HG03280 (cell line): ENCODE results near the gene DTYMK.
A peak's percentile ranks its signal among the peaks of the same experiment; 100 is the strongest.

Experiments used
- ATAC-seq: cut with Tn5 transposase; IDR thresholded peaks from one replicate; pipeline ENCODE4 v1.9.1; 2021; ENCODE audit warnings: mild to moderate bottlenecking, moderate library complexity; ENCODE audit not compliant: unreplicated experiment

DTYMK gene

DNA sequence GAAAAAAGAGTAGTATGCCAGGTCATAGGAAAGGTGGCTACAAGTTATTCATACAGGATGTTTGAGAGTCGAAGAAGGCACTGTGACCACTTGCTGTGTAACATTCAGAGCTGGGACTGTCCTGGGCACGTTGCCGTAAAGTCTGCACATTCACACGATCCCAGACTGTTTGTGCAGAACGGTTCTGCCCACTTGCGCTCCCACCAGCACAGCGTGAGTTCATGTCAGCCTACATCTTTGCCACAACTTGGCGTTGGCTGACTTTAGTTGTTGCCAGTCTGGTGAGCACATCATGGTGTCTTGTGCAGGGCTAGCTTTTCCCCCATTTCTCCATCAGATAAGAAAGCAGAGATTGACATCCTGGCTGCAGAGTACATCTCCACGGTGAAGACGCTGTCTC is 22.3 kb upstream of the DTYMK start:
- no peak for ATAC-seq

GRCh38 chr2:241706537-241706936 is 19.9 kb upstream of the DTYMK start:
- ATAC-seq = no peak

DNA sequence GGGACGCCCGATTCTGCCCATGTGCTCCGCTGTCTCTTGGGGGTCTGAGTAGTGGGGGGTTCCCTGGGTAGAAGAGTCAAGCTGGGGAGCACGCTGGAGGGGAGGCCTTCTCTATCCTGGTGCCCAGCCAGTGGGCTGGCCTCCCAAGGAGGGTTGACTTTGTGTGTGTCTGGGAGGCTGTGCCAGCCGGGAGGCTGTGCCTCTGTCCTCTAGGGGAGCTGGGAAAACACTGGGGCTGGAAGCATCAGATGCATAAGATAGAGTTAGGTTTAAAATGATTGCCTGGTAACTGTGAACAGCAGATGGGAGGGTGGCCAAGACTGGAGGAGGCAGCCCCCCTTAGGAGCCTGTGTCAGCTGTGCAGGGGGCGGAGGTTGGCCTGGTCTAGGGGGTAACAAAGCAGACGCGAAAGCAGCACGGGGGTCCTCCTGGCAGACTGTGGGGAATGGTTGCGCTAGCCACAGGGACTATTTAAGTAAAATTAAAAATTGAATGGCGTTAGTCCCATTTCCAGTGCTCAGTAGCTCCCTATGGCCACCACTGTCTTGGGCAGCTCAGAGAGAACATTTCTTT is 16.5 kb upstream of the DTYMK start:
- ATAC-seq = no peak

- ATAC-seq = peak; percentile 67
These were observed 15.8 kb upstream of the DTYMK start for GRCh38 chr2:241702155-241703031.

GRCh38 chr2:241701399-241702154 is 15.0 kb upstream of the DTYMK start, which contains the start of gene ING5:
TSS of gene ING5 (plus strand) at chr2:241702039. CDS start at chr2:241702066, 27 bp downstream.
- ATAC-seq = peak; percentile 58

GRCh38 chr2:241701149-241701398 is 14.5 kb upstream of the DTYMK start:
- no peak for ATAC-seq

DNA sequence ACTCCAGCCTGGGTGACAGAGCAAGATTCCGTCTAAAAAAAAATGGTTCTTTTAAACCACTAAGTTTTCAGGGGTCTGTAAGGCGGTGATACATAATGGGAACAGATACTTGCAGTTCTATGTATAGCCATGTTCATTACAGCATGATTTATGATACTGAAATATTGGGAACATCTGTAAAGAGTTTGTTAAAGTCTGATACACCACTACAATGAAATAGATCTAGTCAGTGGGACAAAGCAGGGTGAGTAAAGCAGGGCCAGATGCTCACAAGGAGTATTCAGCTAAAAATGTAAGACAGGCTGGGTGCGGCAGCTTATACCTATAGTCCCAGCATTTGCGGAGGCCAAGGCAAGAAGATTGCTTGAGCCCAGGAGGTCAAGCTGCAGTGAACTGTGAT is 9.0 kb upstream of the DTYMK start:
- no peak for ATAC-seq

- ATAC-seq = no peak
These were observed 5.8 kb upstream of the DTYMK start for GRCh38 chr2:241692448-241692847.

DNA sequence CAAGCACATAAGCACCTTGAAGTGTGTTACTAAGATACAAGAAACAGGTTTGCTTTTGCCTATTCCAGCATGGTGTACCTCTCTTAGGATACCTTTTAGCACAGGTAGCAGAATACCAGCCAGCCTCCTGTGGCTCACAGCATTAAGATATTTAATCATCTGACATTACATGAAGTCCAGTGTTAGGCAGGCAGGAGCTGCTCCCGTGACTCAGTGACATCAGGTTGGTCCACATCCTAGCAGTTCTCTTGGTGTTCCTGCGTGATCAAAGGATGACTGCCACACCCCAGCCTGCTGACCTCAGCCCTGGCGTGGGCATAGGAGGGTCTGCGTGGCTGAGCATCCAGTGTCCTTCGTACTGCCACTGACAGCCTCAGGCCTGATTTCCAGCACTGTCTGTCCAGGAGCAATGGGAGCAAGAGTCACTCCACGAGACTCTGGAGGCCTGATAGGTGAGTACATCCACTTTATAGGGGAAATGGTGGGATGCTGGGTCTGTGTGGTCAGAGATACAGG is 3.6 kb upstream of the DTYMK start:
- ATAC-seq = no peak

DNA sequence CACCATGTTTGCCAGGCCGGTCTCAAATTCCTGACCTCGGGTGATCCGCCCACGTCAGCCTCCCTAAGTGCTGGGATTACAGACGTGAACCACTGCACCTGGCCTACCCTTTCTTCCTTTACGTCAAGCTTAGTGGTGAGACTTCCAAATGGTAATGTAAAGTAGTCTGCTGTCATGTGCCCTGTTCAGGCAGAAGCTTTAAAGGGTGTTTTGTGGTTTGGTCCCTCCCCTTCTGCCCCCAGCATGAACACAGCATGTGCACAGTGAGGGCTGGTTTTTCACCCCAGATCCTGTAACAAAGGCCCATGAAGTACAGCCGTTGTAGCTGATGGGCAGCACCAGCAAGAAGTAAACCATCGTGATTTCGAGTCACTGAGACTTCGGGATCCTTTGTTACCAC is 2.7 kb upstream of the DTYMK start:
- ATAC-seq = no peak

GRCh38 chr2:241686324-241686649 is 328 bp downstream of the DTYMK start:
- peak; percentile 18 for ATAC-seq

DNA sequence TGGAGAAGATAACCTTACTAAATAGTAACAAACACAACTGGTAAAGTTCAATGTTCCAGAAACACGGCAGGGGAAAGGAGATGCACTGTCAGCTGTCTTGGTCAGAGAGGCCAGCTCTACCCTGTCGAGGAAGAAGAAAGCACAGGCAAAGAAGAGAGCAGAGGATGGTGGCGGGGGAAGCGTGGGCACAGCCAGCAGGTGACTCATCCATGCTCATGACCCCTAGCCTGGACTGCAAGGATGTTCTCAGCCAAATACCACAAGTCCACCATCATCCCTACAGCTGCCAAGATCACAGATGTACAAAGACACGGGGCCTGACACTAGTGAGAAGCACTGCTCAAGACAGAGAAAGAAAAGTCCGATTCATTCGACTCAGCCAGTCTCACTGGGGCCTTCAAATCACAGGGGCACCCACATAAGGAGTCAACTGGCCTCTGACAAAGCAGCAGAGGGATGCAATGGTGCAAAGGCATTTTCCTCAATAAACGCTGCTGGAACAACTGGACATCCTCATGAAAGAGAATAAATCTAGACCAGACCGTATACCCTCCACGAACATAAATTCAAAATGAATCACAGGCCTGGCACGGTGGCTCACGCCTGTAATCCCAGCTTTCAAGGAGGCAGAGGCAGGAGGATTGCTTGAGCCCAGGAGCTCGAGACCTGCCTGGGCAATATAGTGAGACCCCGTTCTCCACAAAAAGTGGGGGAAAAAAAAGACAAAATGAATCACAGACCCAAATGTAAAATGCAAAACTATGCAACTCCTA is 5.6 kb downstream of the DTYMK start:
- no peak for ATAC-seq

- ATAC-seq = no peak
These were observed 6.6 kb downstream of the DTYMK start for GRCh38 chr2:241680044-241680443.

DNA sequence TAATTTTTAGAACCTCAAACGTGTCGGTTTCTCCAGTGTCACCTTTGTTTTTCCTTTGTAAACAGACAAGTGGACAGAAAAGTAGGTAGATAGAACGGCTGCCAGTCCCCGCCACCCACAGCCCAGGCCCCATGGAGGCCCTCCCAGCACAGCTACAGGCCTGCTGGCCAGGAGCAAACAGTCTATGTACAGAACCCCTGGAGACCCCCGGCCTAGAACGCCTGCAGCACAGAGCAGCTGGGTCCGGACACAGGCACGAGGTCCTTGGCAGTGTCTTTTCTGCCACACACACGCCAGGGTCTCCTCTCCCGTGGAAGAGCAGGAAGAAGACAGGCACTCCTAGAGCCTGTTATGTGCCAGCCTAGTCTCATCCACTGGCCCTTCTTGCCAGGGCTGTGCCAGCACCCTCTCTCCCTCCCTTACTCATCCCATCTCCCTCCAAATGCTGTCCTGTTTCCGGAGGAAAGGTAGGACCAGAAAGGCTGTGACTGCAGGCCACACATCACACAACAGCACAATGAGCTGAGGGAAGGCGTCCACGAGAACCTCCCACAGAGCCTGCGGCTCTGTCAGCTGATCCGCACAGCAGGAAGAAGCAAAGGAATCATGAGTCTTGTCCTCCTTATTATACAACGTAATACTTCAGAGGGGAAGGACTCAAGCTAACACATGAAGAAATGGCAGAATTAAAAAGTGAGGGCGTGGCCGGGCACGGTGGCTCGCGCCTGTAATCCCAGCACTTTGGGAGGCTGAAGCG is 7.7 kb downstream of the DTYMK start:
- no peak for ATAC-seq

DNA sequence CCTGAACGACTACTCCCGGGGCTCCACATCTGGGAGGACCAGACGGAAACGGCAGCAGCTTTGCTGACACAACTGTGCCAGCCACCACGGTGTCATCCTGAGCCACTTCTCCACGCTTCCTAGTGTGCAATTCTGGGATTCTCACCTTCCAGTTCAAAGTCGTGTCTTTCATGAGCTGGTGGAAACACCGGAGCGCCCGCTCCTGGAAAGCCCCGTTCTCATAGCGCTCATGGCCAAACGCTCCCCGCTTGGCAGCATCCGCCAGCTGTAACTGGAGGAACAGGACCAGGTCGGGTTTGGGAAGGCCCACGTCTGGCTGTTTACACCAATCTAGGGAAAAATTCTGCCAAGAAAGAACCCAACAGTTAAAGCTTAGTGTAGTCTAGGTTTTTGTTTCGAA is 8.3 kb downstream of the DTYMK start:
- ATAC-seq = no peak

DNA sequence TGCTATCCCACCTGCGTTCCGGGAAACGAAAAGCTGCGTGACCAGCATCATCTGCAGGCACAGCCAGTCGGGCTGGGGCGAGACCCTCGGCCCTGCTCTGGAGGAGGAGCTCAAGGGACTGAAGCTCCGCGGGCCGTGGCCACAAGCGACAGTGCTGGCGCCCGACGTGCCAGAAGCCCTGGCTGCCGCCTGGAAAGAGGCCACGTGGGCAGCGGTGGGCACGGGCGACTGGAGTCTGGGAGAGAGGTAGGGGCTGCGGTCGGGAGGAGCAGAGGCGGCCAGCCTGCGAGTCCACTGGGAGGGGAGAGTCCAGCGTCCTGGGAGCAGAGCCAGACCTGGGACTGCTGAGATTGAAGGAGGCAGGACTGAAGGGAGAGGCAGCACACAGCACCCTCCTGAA is 9.2 kb downstream of the DTYMK start:
- no peak for ATAC-seq

DNA sequence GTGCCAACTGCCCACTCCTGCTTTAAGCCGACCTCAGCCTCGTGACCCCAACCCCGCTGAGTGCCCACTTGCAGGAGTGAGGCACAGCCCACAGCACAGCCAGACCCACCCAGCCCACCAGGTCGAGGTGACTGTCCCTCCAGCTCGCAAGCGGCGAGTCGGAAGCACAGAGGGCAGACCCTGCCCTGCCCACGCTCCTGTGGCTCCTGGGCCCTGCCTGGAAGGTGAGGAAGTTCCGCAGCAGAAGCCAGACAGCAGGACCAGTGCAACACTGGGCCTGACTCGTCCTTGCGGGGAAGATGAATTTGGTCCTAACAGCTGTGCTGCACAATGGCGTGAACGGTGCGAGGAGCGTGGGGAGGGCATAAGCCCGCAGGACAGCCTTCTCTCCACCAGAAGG is 9.9 kb downstream of the DTYMK start:
- no peak for ATAC-seq

DNA sequence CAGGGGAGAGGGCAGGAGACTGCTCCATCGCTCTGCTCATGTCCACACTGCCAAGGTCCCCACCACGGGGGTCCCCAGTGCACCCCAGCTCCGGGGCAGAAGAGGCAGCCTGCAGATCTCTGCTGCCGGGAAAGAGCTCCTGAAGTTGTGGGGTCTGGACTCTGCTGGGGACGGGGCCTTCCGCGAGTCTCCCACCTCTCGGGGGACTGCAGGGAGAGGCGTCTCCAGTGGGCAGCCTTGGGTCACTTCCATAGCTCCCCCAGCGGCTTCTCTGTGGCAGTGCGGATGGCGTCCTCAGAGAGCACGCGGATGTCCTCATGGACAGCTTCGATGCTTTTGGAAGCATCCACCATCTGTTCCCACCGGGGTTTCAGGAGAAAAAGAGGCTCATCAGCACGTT is 10.7 kb downstream of the DTYMK start:
- no peak for ATAC-seq

GRCh38 chr2:241673797-241674725 is 12.6 kb downstream of the DTYMK start:
- ATAC-seq = no peak
